Measurements from ENCODE around the gene RADIL.

Gene RADIL

GRCh38 chr7:4816419-4817080, 67.0 kb downstream of the RADIL start:
- H3K4me3 ChIP-seq (ENCODE audit: low read depth, low read length) = no peak overlapping the region
- DNase-seq (ENCODE audit: low read depth, low spot score) = no peak

GRCh38 chr7:4815609-4816418, 67.7 kb downstream of the RADIL start:
- in situ Hi-C loops (cut with HindIII; ENCODE audit: low sequenced_read_pairs) = no loop called here
- TF ChIP-seq CTCF (IDR thresholded peaks at IDR 0.05; ENCODE audit: low read depth, low read length) = no peak
- DNase-seq (ENCODE audit: low read depth, low spot score) = no peak
- no peak overlapping the region for H3K4me3 ChIP-seq (ENCODE audit: low read depth, low read length)

More at GRCh38 chr7:4816419-4817080, 67.0 kb downstream of the RADIL start:
- TF ChIP-seq CTCF (IDR thresholded peaks at IDR 0.05; ENCODE audit: low read depth, low read length) = no peak
- in situ Hi-C loops (cut with HindIII; ENCODE audit: low sequenced_read_pairs) = no loop called here

- no peak for DNase-seq (ENCODE audit: low read depth, low spot score)
- in situ Hi-C loops (cut with HindIII; ENCODE audit: low sequenced_read_pairs) = no loop called here
- H3K4me3 ChIP-seq (ENCODE audit: low read depth, low read length) = no peak overlapping the region
- TF ChIP-seq CTCF (IDR thresholded peaks at IDR 0.05; ENCODE audit: low read depth, low read length) = no peak
These were observed 68.4 kb downstream of the RADIL start for GRCh38 chr7:4815121-4815520.

- TF ChIP-seq CTCF (IDR thresholded peaks at IDR 0.05; ENCODE audit: low read depth, low read length) = no peak
- in situ Hi-C loops (cut with HindIII; ENCODE audit: low sequenced_read_pairs) = no loop called here
- no peak overlapping the region for H3K4me3 ChIP-seq (ENCODE audit: low read depth, low read length)
- no peak for DNase-seq (ENCODE audit: low read depth, low spot score)
These were observed 69.1 kb downstream of the RADIL start for GRCh38 chr7:4814433-4814832.

GRCh38 chr7:4809666-4810065, 73.8 kb downstream of the RADIL start:
- TF ChIP-seq CTCF (IDR thresholded peaks at IDR 0.05; ENCODE audit: low read depth, low read length) = no peak
- no peak overlapping the region for H3K4me3 ChIP-seq (ENCODE audit: low read depth, low read length)
- no peak for DNase-seq (ENCODE audit: low read depth, low spot score)
- in situ Hi-C loops (cut with HindIII; ENCODE audit: low sequenced_read_pairs) = no loop called here

- no peak overlapping the region for H3K4me3 ChIP-seq (ENCODE audit: low read depth, low read length)
- no peak for DNase-seq (ENCODE audit: low read depth, low spot score)
- no peak for TF ChIP-seq CTCF (IDR thresholded peaks at IDR 0.05; ENCODE audit: low read depth, low read length)
- in situ Hi-C loops (cut with HindIII; ENCODE audit: low sequenced_read_pairs) = no loop called here
These were observed 74.4 kb downstream of the RADIL start for GRCh38 chr7:4809091-4809591.

Measured in astrocyte of the spinal cord (primary cell).